ENCODE data around the gene ARMC2.

GRCh38 chr6:108944707-108945680 is 96.8 kb downstream of the ARMC2 start:
- TF ChIP-seq POLR2A (IDR thresholded peaks at IDR 0.05; ENCODE audit: low read length) (no peak), GATA1 (IDR thresholded peaks at IDR 0.05; ENCODE audit: low read depth, low read length) (no peak)

Measured in erythroblast (primary cell).